GM13977 (cell line): Measurements from ENCODE around the gene HPCAL1.

Experiments used
- DNase-seq: peaks from one replicate; pipeline ENCODE4 v3.0.0; 2012; ENCODE audit warnings: low spot score
- CTCF ChIP-seq: IDR thresholded peaks from 2 replicates; pipeline ENCODE4 v1.5.1; 2012; ENCODE audit warnings: mild to moderate bottlenecking, control low read depth; ENCODE audit not compliant: insufficient read depth; ENCODE audit errors: extremely low read depth, missing control alignments
- in situ Hi-C: fragments of 300-500 bp; cut with MboI; formaldehyde crosslinking; loops from one replicate; pipeline ENCODE4 v1.12.0; 2022; ENCODE audit warnings: low sequenced_read_pairs, low pct_unique_long_range_greater_than_20kb, mixed read lengths, inconsistent platforms; ENCODE audit not compliant: unreplicated experiment

Gene HPCAL1

GRCh38 chr2:10370390-10370789, 67.7 kb downstream of the HPCAL1 start:
- in situ Hi-C loops, result no loop called here
- no peak for TF ChIP-seq CTCF
- no peak for DNase-seq

DNA sequence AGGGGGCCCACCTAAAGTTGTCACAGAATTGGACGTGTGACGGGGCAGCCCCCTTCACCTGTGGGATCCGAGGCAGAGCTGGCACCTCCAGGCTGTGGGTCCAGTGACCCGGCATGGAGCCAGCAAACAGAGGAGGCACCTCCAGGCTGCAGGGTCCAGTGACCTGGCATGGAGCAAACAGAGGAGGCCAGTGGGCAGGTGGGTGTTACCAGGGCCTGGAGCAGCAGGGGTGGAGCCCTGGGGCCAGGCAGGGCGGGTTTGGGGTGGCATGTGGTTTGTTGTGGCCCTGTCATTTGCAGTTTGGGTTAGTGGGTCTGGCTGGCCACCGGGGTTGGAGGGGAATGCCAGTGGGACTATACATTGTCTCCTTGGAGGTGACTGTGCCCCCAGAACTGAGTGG, 68.2 kb downstream of the HPCAL1 start:
- no peak for DNase-seq
- in situ Hi-C loops, result no loop called here
- no peak for TF ChIP-seq CTCF

DNA sequence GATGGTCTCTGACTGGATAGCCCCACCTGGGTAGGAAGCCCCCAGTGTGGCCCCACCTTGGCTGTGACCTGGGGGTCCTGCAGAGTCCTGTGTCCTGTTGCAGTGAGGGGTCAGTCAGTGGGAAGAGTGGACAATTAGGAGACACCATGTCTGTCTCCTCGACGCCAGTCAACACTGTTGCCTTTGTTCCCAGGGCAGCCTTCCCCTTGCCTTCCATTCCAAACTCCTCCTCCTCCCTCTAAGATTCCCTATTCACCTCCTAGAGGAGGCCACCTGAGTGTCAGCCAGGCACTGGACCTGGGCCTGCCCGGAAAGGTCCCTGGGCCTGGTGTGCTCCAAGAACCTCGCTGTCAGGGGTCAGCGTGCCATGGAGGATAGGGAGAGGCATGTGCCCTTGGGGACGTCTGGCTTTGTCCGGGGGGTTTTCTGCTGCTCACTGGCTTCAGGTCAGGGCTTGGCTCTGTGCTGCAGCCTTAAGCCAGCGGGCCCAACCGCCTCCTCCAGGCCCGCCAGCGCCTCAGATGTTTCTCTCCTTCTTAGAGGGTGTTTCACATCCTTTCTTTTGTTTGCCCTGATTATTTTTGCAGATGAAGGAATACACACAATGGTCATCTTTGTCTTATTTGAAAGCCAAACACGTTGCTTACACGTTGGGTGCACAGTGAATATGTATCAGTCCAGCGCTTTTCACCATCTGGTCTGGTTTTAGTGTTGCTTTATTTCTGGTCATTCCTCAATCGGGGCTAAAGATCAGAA, 68.9 kb downstream of the HPCAL1 start:
- no peak for DNase-seq
- no peak for TF ChIP-seq CTCF
- in situ Hi-C loops, result no loop called here

GRCh38 chr2:10372203-10372861, 69.6 kb downstream of the HPCAL1 start:
- in situ Hi-C loops, result no loop called here
- TF ChIP-seq CTCF, result no peak
- DNase-seq, result no peak

DNA sequence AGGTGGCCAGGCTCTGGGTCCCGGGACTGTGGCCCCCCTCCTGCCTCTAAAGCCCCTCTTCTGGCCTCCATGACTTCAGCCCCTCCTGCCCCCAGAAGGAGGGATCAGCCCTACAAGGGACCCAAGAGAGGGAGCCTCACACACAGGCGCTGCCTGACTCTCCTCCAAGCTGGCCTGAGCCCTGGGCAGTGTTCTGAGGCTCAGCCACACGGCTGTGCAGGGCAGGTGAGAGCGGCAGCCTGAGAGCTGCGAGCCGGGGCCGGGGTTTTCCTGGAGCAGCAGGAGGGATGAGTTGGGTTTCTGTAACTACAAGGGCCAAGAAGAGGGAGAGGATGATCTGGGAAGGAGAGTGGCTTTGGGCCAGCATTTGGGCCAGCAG, 70.1 kb downstream of the HPCAL1 start:
- TF ChIP-seq CTCF, result no peak
- in situ Hi-C loops, result no loop called here
- no peak for DNase-seq

DNA sequence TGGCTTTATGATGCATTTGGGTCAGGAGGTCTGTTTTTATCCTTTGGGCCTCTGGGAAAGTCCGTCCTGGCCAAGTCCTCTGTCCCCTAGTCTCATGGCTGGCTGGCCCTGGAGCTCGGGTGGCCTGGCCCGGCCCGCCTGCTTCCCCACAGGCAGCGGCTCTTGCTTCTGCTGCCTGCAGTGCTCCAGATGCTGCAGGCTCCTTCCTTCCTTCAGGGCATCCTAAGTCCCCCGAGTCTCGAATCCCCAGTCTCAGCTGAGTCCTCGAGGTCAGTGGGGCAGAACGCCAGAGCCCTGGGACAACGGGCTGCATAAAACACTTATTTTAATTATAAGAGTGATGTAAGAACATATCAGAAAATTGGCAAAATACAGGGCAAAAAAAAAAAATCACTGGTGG, 71.2 kb downstream of the HPCAL1 start:
- in situ Hi-C loops, result no loop called here

More for the DNA sequence above, 71.2 kb downstream of the HPCAL1 start:
- no peak for TF ChIP-seq CTCF
- no peak for DNase-seq
